DMS 273 (cell line): ENCODE measurements around the gene SMAD9.
A peak's percentile ranks its signal among the peaks of the same experiment; 100 is the strongest.

ENCODE experiments used
- DNase-seq: peaks from one replicate; lab custom pipeline; 2025; ENCODE audit not compliant: unreplicated experiment; lab: John Stamatoyannopoulos, UW

SMAD9 gene

DNA sequence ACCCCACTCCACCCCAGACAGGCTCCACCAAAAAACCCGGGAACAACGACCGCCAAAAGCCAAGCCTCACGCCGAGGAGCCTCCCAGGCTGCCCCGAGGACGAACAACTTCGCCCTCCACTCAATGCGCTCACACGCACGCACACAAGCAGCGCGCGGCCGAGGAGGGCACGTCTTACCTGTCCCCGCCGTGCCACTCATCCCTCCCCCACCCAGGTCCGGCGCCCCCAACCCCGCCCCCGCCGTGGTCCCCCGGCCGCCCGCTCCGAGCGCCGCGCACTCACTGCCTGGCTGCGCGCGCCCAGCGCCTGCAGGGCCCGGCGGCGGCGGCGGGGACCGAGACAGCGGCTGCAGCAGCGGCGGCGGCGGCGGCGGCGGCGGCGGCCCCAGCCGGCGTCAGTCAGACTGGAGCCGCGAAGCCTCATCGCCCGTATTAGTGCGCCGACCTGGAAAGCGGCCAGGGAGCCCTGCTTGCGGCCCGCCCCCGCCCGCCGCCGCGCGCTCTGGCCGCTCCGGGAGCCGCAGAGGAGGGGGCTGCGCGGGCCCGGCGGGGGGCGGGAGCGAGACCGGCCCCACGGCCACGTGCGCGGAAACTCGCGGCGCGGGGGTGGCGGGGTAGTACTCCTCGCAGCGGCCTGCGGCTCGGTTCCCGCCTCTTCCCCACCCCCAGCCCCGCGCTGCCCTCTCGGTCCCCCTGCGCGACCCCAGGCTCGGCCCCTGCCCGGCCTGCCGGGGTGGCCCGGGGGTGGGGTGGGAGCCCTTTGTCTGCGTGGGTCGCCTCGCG is at the start of gene SMAD9:
TSS of gene SMAD9 (minus strand) at position 406 of the 783 bp plus-strand sequence. CDS start 40,549 bp downstream, outside the sequence.
- DNase-seq: peak; percentile 90

GRCh38 chr13:36966404-36966803 is 46.4 kb upstream of the SMAD9 start:
- no peak for DNase-seq

GRCh38 chr13:36965767-36966166 is 45.7 kb upstream of the SMAD9 start:
- DNase-seq: no peak

- no peak for DNase-seq
These were observed 39.5 kb upstream of the SMAD9 start for GRCh38 chr13:36959456-36960116.

DNA sequence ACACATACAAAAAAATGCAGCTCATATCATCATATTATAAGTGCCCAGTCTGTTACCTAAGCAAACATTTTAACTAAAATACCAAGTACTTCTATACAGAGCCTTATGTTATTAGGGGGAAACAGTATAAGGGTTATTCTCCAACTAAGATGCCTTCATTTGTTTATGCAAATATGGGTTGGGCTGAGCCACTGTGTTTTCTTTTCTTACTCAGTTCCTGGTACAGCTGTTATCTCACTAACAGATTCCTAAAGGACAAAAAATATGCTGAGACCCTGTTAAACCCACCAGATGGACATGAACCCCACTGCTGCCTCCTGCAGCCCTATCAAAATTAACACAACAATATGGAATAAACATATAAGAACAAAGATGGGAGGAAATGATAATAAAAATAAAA is 34.5 kb upstream of the SMAD9 start:
- DNase-seq: no peak

GRCh38 chr13:36950920-36951319 is 30.9 kb upstream of the SMAD9 start:
- no peak for DNase-seq

GRCh38 chr13:36950330-36950729 is 30.3 kb upstream of the SMAD9 start:
- no peak for DNase-seq

DNA sequence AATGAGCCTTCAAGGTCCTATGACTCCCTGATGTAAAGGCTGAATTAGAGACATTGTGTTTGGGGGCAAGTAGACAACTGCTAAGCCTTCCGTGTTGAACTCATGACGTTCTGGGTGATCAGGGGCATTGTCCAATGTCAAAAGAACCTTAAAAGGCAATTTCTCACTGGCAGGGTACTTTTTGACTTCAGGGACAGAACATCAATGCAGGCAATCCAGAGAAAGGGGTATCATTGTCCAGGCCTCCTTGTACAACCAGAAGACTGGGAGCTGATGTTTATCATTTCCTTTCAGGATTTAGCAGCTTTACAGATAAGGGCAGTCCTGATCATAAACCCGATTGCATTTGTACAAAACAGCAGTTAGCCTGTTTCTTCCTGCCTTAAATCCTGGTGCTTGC is 25.0 kb upstream of the SMAD9 start:
- DNase-seq: no peak

- no peak for DNase-seq
These were observed 5.6 kb upstream of the SMAD9 start for GRCh38 chr13:36925603-36926002.

- no peak for DNase-seq
These were observed 4.0 kb upstream of the SMAD9 start for GRCh38 chr13:36924001-36924400.

GRCh38 chr13:36921631-36922301 is 1.7 kb upstream of the SMAD9 start:
- DNase-seq: no peak

GRCh38 chr13:36920616-36921185 is 663 bp upstream of the SMAD9 start:
- peak; percentile 36 for DNase-seq

DNA sequence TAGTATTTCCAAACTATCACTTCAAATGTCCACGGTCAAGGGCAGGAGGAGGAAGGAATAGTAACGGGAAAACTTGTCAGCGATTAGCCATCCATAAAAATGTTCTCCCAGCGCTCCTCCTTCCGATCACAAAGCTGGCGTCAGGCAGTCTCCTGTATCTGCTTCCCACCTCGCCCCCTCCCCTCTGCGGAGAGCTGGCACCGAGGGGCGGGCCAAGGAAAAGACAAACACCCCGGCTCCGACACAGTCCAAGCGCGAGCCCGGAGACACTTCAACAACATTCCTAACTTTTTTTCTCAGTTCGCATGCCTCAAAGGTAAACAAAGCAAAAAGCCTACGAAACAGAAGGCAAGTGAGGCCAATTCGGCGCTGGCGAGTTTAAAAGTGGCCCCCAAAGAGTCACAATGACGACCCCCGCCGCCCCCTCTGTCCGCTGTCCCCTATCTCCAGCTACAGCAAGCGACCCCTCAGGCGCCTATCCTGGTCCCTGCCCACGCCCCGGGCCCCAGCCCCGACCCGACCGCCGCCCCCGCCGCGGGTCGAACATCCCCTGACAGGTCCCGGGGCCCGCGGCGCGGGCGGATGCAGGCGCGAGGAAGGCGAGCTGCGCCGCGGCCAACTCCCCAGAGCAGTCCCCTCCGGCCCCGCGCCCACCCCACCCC is 736 bp downstream of the SMAD9 start:
- peak; percentile 78 for DNase-seq

DNA sequence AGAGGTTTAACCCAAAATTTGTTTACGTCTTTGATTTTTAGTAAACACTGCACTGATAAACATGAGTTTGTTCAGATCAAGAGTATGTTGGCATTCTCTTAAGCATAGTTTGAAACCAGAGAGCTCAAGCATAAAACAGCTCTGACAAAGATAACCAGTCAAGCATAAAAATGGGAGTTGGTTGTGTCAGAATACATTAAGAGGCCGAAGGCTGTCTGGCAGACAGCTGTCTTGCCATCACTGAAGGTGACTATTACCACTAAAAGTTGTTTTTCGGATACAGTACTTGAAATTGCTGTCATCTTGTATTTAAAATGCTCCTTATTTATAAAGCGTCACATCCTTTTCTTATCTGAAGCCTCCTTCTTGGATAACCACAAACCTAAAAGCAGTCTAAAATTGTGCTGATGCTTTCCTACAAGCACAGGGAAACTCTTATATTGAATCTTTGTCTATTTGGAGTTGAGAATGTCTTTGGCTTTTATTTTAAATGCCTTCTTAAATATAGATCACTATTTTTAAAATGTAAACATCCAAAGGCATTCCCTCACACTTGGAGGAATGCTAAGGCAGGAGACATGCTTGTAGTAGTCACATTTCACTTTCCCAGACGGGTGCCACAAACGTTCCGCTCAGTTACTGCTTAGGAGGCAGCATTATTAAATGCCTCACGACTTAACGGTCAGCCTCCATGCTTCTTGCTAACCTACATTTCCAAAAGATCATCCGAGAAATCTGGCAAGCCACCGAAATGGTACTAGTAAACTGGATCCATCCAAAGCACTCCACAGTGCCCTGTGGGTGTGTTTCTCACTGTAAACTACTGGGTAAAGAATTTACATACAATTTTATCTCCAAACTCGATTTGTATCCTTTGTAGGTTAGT is 1.5 kb downstream of the SMAD9 start:
- peak; percentile 75 for DNase-seq

DNA sequence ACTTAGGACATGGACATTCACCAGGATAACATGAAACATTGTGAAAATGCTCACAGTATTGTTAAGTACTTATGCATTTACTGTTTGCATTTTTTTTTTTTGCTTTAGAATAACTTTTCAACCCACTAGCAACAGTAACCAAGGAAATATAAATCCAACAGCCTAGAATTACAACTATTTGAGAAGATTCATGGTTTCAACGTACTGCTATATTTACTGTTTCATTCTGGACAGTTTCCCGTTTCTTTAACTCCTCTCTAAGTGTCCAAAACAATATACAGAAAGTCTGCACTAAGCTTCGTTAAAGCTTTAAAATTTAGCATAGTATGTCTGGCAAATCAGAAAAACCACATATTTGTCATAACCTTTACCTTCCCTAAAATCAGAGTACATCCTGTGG is 2.7 kb downstream of the SMAD9 start:
- DNase-seq: no peak

DNA sequence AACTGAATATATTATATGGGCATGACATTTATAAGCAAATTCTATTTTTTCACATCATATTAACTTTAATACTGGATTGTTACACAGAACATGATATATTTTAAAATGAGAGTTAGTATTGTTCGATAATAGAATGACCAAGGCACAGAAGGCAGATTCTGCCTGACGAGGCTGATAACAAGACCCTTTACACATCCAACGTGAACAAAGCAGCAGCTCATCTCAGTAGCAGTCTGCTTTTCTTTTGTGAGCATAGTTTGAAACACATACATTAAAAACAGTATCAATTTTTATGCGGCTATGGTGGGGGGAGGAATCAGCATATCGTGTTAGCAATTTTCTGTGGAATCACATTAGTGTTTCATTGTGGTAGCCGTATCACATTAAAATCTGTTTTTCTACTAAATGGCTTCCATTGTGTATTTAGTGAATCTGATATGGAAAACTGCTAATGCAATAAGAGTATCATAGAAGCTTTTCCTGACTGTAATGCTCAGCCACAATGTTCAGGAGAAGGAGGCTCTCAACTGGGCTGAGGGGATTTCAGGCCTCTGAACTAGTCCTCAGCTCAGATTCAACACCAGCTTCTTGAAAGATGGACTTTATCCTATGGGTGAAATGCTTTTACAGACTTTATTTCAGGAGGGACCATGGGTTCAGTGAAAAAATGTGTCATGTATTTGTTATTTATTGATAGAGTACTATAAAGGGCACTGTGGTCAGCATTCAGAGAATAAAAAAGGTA is 4.0 kb downstream of the SMAD9 start:
- peak; percentile 25 for DNase-seq

- peak; percentile 45 for DNase-seq
These were observed 4.9 kb downstream of the SMAD9 start for GRCh38 chr13:36915106-36915505.

DNA sequence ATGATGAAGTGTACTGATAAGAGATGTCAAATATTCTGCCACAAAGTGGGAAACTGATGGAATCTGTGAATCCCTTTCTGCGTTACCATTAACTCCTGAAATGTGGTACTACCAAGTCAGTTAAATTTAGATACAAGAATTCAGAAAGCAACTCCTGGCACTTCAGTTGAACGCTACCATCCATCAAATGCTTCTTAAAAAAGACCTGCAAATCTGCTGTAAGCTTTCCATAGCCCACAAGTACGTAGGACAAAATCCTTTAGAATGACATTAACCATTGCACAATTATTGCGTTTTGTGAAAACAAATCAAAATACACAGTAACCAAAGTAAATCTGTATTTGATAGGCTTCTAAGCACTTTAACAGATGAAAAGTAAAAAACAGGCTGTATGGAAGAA is 5.4 kb downstream of the SMAD9 start:
- no peak for DNase-seq

GRCh38 chr13:36913463-36913862 is 6.6 kb downstream of the SMAD9 start:
- DNase-seq: no peak
